ENCODE measurements around the gene TULP3. TPM values are rescaled to one million over a fixed set of nuclear protein-coding genes. Genes with fewer than 3 reads are reported as not detected.

Gene TULP3
- total RNA-seq, 1 donor from 2014 or later: 6.8 TPM

GRCh38 chr12:2959192-2959504, 68.5 kb downstream of the TULP3 start, which contains the start of gene TEAD4:
TSS of gene TEAD4 (plus strand) at chr12:2959397.
- intact Hi-C loops (cut with DNase I): loop anchor here (5.0 kb wide), 2 partner anchors 67 to 73 kb away; partner anchors contain the start of gene TULP3
- DNase-seq (ENCODE audit: missing footprints) (no peak), ATAC-seq (peak; percentile 42)

DNA sequence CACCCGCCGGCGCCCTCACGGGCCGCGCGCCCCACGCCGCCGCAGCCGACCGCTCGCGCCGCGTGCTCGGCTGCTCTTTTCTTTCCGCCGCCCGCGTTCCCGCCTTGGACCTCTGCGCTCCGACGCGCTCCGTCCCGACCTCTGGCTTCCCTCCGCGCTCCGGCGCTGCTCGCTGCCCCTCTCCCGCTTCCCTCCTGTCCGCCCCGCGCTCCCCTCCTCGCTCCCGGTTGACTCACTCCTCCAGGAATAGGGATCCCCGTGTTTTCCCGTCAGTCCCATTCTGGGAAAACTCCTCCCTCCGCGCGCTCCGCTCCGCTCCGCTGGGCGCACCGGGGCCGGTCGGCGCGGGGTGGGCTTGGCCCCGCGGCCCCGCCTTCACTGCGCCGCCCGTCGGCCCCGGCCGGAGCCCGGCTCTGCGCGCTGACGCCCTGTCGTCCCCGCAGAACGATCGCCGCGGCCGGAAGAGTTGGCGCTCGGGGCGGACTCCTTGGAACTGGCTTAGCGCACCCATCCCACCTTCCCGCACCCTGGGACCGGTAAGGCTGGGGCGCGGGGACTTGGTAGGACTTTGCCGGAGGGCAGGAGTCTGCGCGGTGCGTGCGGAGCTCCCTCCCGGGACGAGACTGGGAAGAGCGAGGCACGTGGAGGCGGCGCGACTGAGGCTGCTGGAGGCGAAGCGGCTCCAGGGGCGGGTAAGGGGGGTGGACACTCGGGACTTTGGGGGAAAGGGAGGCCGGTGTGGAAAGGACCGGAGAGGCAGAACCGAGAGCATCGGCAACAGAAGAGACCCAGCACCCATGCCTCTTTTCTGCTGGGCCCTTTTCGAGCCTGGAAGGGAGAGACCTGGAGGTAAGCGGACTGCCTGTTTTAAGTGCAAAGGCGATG, 69.1 kb downstream of the TULP3 start:
- intact Hi-C loops (cut with DNase I): loop anchor here (5.0 kb wide), 2 partner anchors 67 to 73 kb away; partner anchors contain the start of gene TULP3
- DNase-seq (ENCODE audit: missing footprints): peak; percentile 78
- peak; percentile 60 for ATAC-seq

DNA sequence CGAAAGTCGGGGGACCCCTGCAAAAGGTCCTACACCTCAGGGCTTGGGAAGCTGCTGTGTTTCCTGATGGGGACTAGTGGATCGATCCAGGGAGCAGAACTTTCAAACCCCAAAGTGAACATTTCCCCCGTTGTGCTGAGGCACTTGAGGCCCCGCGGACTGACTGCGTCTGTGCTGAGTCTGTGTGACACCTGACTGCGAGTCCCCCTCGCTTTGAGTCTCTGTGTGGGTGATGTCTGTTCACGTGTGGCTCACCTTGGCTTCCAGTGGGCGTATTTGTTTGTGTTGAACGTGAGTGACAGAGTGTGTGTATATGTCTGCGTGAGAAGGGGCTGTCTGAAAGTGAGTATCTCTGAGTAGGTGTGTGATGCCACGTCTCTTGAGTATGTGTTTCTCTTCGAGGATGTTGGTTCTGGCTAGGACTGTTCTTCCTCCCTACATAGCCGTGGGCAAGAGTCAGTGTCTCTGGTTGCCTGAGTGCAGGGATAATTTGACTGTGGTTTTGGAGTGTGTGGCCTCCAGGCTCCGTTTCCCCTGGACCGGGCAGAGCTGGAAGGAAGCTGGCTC, 69.8 kb downstream of the TULP3 start:
- DNase-seq (ENCODE audit: missing footprints): no peak
- intact Hi-C loops (cut with DNase I): no loop called here
- no peak for ATAC-seq

DNA sequence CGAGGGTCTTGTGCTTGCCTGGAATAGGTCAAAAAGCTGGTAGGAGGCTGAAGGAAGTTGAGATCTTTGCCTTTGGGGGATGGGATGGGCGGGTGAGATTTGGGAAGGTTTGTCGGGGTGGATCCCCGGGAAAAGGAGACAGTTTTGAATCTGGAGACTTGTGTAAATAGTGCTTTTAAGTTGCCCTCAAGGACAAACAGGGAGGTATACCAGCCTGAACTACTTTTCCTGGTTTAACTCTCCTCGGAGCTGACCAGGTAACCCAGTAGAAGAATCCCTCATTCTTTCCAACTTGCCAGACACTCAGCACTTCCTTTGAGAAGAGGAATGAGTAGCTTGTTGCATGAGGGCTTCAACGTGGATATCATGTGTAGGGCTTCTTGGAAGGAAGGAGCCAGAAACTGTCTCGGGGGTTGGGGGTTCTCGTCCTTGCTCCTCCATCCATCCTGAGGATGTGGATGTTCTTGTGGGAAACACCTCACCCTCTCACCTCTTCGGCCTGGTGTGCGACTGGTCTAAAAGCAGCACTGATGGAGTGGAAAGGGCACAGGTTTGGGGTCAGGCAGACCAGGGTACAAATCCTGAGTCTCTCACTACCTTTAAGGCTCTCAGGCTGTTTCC, 70.4 kb downstream of the TULP3 start:
- ATAC-seq (no peak), DNase-seq (ENCODE audit: missing footprints) (no peak)
- intact Hi-C loops (cut with DNase I): no loop called here

- intact Hi-C loops (cut with DNase I): no loop called here
Observed at GRCh38 chr12:2961705-2962104, 71.0 kb downstream of the TULP3 start.

DNA sequence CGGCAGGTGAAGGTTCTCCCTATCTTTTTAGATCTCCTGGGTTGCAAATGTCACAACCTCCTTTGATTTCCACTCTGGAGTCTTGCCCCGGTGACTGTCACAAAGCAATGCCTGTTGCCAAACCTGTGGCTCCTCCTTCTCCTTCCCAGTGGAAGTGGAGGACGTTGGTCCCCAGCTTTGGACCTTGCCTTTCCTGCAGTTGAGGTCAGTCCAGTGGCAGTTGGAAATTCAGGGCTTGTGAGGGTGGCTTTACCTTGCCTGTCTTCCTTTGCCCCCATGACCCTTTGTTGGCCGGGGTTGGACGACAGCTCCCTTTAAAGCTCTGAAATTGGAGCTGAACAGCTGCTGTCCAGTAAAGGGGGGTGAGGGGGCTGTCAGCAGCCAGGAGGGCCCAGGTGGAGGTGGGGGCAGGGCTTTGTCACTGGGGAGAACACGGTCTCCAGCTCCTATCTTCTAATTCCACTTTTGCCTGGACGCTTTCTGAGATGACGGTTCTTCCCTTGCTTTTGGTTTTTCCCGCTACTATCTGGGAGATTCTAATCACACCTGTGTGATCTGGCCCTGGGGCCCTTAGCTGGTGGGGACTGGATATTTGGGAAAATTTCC, 72.6 kb downstream of the TULP3 start:
- ATAC-seq (no peak), DNase-seq (ENCODE audit: missing footprints) (no peak)
- intact Hi-C loops (cut with DNase I): no loop called here

More at GRCh38 chr12:2961705-2962104, 71.0 kb downstream of the TULP3 start:
- ATAC-seq (no peak), DNase-seq (ENCODE audit: missing footprints) (no peak)

- DNase-seq (ENCODE audit: missing footprints) (no peak), ATAC-seq (peak; percentile 33)
- intact Hi-C loops (cut with DNase I): no loop called here
Observed at GRCh38 chr12:2963760-2964292, 73.1 kb downstream of the TULP3 start.

DNA sequence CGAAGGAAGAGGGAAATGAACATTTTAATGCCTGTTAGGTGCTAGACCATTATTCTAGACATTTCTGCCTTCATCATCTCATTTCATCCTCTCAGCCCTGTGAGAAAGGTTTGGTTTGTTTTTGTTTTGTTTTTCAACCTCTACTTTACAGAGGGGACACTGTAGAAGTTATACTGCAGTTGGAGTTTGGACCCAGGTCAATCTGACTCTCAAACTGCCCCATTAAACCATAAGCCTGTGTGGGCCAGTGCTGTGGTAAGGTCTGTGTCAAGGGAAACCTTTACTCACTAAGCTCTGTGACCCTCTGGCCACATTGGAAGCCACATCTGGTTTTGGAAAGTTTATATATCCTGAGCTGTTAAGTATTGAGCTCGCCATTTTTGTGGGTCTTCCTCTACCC, 77.0 kb downstream of the TULP3 start:
- intact Hi-C loops (cut with DNase I): no loop called here
- no peak for ATAC-seq

DNA sequence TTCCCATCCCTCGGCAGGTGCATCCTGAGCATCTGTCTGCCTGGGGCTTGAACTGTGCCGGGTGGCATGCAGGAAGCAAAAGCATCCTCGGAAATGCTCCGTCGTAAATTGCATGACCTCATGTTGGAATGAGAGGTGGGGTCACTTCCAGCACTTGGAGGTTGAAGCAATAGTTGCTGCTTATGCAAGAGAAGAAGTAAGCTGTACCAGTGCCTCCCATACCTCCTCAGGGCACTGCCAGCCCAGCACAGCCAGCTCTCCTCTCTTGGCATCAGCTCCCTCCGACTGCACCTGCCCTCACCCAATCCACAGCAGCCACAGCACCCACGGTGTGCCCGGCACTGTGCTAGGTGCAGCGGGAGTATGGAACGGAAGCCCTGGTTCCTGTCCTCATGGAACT, 80.1 kb downstream of the TULP3 start:
- intact Hi-C loops (cut with DNase I): no loop called here
- no peak for ATAC-seq
- no peak for DNase-seq (ENCODE audit: missing footprints)

More for the DNA sequence above, 77.0 kb downstream of the TULP3 start:
- DNase-seq (ENCODE audit: missing footprints): no peak

DNA sequence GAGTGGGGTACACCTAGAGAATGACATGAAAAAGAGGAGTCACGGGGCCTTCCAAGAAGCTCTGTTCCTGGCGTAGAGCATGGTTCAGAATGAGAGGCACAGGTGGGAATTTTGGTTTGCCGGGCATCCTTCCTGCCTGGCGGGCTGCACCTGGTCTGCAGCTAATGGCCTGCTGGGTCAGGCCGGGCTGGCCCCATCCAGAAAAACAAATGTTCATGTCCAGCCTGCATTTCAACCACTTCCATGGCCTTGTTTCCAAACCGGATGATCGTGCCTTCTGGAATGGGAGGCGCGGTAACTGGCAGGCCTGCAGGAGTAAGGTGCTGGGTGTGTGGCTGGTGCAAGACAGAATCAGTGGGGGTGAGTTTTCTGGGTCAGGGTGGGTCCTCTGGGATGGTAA, 82.9 kb downstream of the TULP3 start:
- ATAC-seq: no peak
- DNase-seq (ENCODE audit: missing footprints): no peak
- intact Hi-C loops (cut with DNase I): no loop called here

- no peak for ATAC-seq
- DNase-seq (ENCODE audit: missing footprints): no peak
- intact Hi-C loops (cut with DNase I): no loop called here
Observed at GRCh38 chr12:2974560-2974971, 83.9 kb downstream of the TULP3 start.

GRCh38 chr12:2976581-2976996, 85.9 kb downstream of the TULP3 start:
- no peak for DNase-seq (ENCODE audit: missing footprints)
- ATAC-seq: no peak
- intact Hi-C loops (cut with DNase I): no loop called here

DNA sequence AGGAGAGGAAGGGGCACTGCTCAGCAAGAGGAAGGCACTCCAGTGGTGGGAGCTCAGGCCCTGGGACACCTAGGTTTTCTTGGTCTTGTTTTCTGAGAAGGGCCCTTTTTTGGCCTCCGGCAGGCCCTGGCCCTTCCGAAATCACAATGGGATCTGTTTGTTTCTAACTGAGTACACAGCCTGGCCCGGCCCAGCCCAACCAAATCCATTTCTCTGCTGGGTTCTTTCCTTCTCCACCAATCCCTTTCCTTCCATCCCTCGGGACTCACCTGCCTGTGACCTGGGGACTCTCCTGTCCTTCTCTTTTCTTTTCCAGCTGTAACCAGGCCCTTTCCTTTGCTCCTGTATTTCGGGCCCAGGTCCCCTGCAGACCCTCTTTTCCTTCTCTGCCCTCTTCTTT, 87.1 kb downstream of the TULP3 start:
- intact Hi-C loops (cut with DNase I): no loop called here
- no peak for DNase-seq (ENCODE audit: missing footprints)
- no peak for ATAC-seq

DNA sequence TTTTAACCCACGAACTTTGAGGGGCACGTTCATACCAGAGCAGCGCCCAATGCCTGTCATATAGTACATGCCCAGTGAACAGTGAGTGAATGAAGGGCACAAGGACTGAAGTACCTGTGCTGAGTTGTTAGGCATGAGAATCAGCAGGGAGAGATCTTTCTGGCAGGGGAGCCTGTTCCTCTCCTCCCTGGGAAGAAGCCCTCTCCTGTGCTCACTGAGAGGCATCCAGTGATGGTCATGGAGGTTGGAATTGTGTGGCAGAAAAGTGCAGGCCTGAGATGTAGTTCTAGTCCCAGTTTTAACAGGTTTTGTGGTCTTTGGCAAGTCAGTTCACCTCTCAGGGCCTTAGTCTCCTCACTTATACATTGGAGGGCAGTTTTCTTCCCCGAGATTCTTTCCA, 89.1 kb downstream of the TULP3 start:
- DNase-seq (ENCODE audit: missing footprints) (no peak), ATAC-seq (no peak)
- intact Hi-C loops (cut with DNase I): no loop called here

- intact Hi-C loops (cut with DNase I): no loop called here
- no peak for DNase-seq (ENCODE audit: missing footprints)
- no peak for ATAC-seq
Observed at GRCh38 chr12:2980630-2981029, 89.9 kb downstream of the TULP3 start.

- no peak for ATAC-seq
- intact Hi-C loops (cut with DNase I): no loop called here
- no peak for DNase-seq (ENCODE audit: missing footprints)
Observed at GRCh38 chr12:2982361-2982760, 91.7 kb downstream of the TULP3 start.

DNA sequence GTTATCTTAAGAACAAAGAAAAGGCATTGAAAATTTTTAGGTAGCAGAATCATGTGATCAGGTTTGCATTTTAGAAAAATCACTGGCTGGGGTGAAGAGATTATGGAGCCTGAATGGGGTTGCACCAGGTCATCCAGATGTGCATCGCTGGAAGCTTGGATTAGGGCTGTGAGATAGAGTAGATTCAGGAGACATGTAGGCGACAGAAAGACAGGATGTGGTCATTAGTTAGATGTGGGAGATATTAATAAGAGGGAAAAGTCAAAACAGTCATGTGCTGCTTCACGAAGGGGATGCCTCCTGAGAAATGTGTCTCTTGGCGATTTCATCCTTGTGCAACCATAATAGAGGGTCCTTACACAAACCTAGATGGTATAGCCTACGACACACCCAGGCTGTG, 93.6 kb downstream of the TULP3 start:
- no peak for ATAC-seq
- intact Hi-C loops (cut with DNase I): no loop called here
- no peak for DNase-seq (ENCODE audit: missing footprints)

GRCh38 chr12:2984698-2985097, 94.0 kb downstream of the TULP3 start:
- ATAC-seq (no peak), DNase-seq (ENCODE audit: missing footprints) (no peak)
- intact Hi-C loops (cut with DNase I): no loop called here

GRCh38 chr12:2986876-2987275, 96.2 kb downstream of the TULP3 start:
- intact Hi-C loops (cut with DNase I): no loop called here
- ATAC-seq (no peak), DNase-seq (ENCODE audit: missing footprints) (no peak)
